Esophagus muscularis mucosa (tissue), 4 donors: Measurements from ENCODE around the gene PSMD11. TPM values are rescaled to one million over a fixed set of nuclear protein-coding genes. Genes with fewer than 3 reads are reported as not detected.

ENCODE experiments used
- DNase-seq: peaks from one replicate; pipeline ENCODE4 v3.0.0-alpha.2; 2017; ENCODE audit errors: extremely low spot score
- H3K27ac ChIP-seq, 4 donors: fragments of 200-600 bp; sonication (generic); replicated peaks in 1 of 4; 1 replicate in 3 of 4; 2 replicates in 1 of 4; pipeline ENCODE4 v1.5.1; 2016 to 2019; ENCODE audit warnings: mild to moderate bottlenecking in 1 of 4
- H3K27me3 ChIP-seq, 4 donors: fragments of 200-600 bp; sonication (generic); one replicate each; pipeline versions ENCODE4 v1.5.1 to v1.6.0; 2016 to 2019
- H3K36me3 ChIP-seq, 4 donors: fragments of 200-600 bp; sonication (generic); one replicate each; pipeline ENCODE4 v1.5.1; 2016 to 2019
- H3K4me1 ChIP-seq, 4 donors: fragments of 200-600 bp; sonication (generic); one replicate each; pipeline ENCODE4 v1.5.1; 2016 to 2019
- H3K4me3 ChIP-seq, 4 donors: fragments of 200-600 bp; sonication (generic); 1 replicate in 2 of 4; 2 replicates in 2 of 4; pipeline ENCODE4 v1.5.1; 2016 to 2019; ENCODE audit warnings: mild to moderate bottlenecking in 4 of 4, moderate library complexity in 1 of 4
- H3K9me3 ChIP-seq, 4 donors: fragments of 200-600 bp; sonication (generic); 1 replicate in 3 of 4; 2 replicates in 1 of 4; pipeline ENCODE4 v1.5.1; 2016 to 2019
- EP300 ChIP-seq: sonication (generic); formaldehyde crosslinking; IDR thresholded peaks from one replicate; pipeline ENCODE4 v1.6.1; 2017; ENCODE audit warnings: antibody characterized with exemption
- POLR2A ChIP-seq: fragments of 450-650 bp; IDR thresholded peaks from one replicate; pipeline ENCODE4 v1.6.1; 2017; ENCODE audit warnings: antibody characterized with exemption, moderate library complexity, mild to moderate bottlenecking, low read depth
- POLR2AphosphoS5 ChIP-seq, 2 donors: sonication (generic); formaldehyde crosslinking; IDR thresholded peaks; one replicate each; pipeline ENCODE4 v1.6.1; 2017; ENCODE audit warnings: antibody characterized with exemption in 2 of 2
- WGBS: methylation state at CpG from one replicate; pipeline ENCODE4 v1.1.5; 2018; 5-methylcytosine and 5-hydroxymethylcytosine counted together
- intact Hi-C: fragments of 100-400 bp; cut with DNase I; formaldehyde crosslinking; loops from one replicate; pipeline ENCODE4 v1.15.1; 2023
- total RNA-seq, 4 donors: library from RNA; depleted of rRNA; stranded (reverse); fragments of >200 nt; gene quantifications; one replicate each; pipeline versions ENCODE4 v1.1.0 to v1.2.1, GENCODE V29; 2016
- TF ChIP-seq, protein P1 (sequence below), 3 experiments: fragments of 200-600 bp in 2 of 3; fragments of 450-650 bp in 1 of 3; sonication (generic) in 2 of 3; IDR thresholded peaks; one replicate each; pipeline ENCODE4 v1.5.1; 2017 to 2019; ENCODE audit warnings: antibody characterized with exemption in 3 of 3, mild to moderate bottlenecking in 2 of 3, moderate library complexity in 1 of 3

PSMD11 gene
- total RNA-seq, 4 donors from 2014 or later = 39.9 to 70.2 (median 64.7) TPM

DNA sequence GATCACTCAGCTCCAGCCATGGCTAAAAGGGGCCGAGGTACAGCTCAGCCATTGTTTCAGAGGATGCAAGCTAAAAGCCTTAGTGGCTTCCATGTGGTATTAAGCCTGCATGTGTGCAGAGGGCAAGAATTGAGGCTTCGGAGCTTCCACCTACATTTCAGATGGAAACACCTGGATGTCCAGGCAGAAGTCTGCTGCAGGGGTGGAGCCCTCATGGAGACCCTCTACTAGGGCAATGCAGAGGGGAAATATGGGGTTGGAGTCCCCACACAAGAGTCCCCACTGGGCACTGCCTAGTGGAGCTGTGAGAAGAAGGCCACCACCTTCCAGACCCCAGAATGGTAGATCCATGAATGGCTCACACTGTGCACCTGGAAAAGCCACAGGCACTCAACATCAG lies 14.7 kb upstream of the PSMD11 start:
- H3K36me3 ChIP-seq = peaks cover 0 to 15% (median 2%) of the 10 kb centered on the region in 4 donors
- no peak overlapping the region for H3K4me3 ChIP-seq
- H3K27ac ChIP-seq = no peak overlapping the region
- TF ChIP-seq, protein P1, sequence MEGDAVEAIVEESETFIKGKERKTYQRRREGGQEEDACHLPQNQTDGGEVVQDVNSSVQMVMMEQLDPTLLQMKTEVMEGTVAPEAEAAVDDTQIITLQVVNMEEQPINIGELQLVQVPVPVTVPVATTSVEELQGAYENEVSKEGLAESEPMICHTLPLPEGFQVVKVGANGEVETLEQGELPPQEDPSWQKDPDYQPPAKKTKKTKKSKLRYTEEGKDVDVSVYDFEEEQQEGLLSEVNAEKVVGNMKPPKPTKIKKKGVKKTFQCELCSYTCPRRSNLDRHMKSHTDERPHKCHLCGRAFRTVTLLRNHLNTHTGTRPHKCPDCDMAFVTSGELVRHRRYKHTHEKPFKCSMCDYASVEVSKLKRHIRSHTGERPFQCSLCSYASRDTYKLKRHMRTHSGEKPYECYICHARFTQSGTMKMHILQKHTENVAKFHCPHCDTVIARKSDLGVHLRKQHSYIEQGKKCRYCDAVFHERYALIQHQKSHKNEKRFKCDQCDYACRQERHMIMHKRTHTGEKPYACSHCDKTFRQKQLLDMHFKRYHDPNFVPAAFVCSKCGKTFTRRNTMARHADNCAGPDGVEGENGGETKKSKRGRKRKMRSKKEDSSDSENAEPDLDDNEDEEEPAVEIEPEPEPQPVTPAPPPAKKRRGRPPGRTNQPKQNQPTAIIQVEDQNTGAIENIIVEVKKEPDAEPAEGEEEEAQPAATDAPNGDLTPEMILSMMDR (IDR thresholded peaks at IDR 0.05) = no peak
- TF ChIP-seq POLR2A (no peak), POLR2AphosphoS5 (IDR thresholded peaks at IDR 0.05) (no peak), EP300 (no peak)
- no peaks in the 10 kb centered on the region for H3K9me3 ChIP-seq
- H3K4me1 ChIP-seq = no peaks in the 10 kb centered on the region
- WGBS = 100% methylated on average over 1 of the region's 2 CpGs
- H3K27me3 ChIP-seq = no peaks in the 10 kb centered on the region
- DNase-seq = no peak
- intact Hi-C loops = no loop called here

DNA sequence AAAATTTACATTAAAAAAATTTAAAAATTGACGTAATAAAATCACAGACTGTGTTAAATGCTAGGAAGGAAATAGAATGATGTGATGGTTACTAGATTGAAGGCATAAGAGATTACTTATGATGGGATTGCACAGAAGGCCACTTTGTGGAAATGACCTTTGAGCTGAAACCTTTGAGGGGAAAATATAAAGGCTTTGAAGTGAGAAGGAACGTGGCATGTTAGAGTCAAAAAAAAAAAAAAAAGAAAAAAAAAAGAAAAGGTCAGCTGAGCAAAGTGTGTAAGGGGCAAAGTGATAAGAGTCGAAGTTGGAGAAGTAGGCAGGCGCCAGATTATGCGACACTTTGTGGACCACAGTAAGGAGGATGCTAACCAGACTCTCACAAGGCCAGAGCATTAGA lies 3.6 kb upstream of the PSMD11 start:
- DNase-seq = no peak
- no peaks in the 10 kb centered on the region for H3K36me3 ChIP-seq
- H3K4me3 ChIP-seq = no peak overlapping the region
- H3K27ac ChIP-seq = no peak overlapping the region
- TF ChIP-seq POLR2AphosphoS5 (IDR thresholded peaks at IDR 0.05) (no peak), POLR2A (no peak), EP300 (no peak)
- TF ChIP-seq, protein P1 (IDR thresholded peaks at IDR 0.05) = no peak
- H3K9me3 ChIP-seq = no peaks in the 10 kb centered on the region
- 84% methylated on average over 5 of the region's 5 CpGs for WGBS
- intact Hi-C loops = no loop called here
- H3K4me1 ChIP-seq = peaks cover 3 to 17% (median 16%) of the 10 kb centered on the region in 4 donors
- H3K27me3 ChIP-seq = no peaks in the 10 kb centered on the region

DNA sequence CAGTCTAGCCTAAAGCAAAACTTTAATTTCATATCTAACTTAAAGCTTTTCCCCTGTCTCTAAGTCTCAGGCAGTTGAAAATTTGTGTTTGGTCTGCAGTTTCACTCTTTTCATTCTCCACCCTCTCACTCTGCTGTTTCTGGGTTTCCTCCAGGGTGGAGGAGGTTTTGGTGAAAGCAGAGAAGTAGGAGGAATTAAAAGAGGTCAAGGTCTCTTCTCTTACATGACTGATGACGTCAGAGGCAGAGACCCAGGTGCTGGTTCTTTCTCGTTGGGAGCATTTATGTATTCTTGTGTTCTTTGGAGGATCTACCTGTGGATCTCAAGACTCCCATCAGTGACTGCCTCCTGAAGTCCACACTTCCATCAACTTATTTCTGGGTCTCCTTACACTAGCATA lies 2.4 kb upstream of the PSMD11 start:
- intact Hi-C loops = no loop called here
- H3K4me3 ChIP-seq = no peak overlapping the region
- WGBS = 72% methylated on average over 2 of the region's 2 CpGs
- TF ChIP-seq POLR2AphosphoS5 (IDR thresholded peaks at IDR 0.05) (no peak), POLR2A (no peak), EP300 (no peak)
- TF ChIP-seq, protein P1 (IDR thresholded peaks at IDR 0.05) = no peak
- no peaks in the 10 kb centered on the region for H3K9me3 ChIP-seq
- no peak overlapping the region for H3K27ac ChIP-seq
- no peak for DNase-seq
- H3K36me3 ChIP-seq = peaks cover 0 to 2% (median under 1%) of the 10 kb centered on the region in 4 donors
- no peaks in the 10 kb centered on the region for H3K27me3 ChIP-seq
- H3K4me1 ChIP-seq = peaks cover 13 to 28% (median 28%) of the 10 kb centered on the region in 4 donors

DNA sequence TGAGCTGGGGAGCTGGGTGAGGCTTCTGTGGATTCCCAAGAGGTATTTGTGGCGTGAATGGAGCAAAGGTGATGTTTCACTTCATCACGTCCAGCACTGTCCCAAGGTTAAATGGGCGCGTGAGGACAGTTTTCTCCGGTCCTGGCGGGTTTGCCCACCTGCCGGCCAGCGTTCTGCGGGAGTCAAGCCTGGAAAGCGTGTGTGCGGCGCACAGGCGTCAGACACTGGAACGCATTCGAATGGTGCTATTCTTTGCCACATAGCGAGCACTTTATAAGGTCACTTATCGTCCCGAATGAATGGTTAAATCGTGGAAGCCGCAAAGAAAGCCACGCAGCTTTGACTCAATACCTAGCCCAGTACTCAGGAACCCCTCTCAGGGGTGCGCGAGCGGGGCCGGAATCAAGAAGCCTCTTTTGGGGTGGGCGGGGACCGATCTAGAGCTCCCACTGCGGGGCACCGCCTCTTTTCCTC lies 446 bp upstream of the PSMD11 start:
- no peak for TF ChIP-seq POLR2AphosphoS5 (IDR thresholded peaks at IDR 0.05)
- no peak for TF ChIP-seq EP300
- TF ChIP-seq, protein P1 (IDR thresholded peaks at IDR 0.05) = peak in 1 of 3 experiments; percentile 88
- no peak for TF ChIP-seq POLR2A
- no peak for DNase-seq
- H3K9me3 ChIP-seq = no peaks in the 10 kb centered on the region
- WGBS = 10% methylated on average over 11 of the region's 29 CpGs
- peaks cover 16 to 34% (median 30%) of the 10 kb centered on the region in 4 donors for H3K4me1 ChIP-seq
- peak overlapping the region; percentile 66 to 95 (median 84) for H3K4me3 ChIP-seq
- H3K27me3 ChIP-seq = no peaks in the 10 kb centered on the region
- H3K27ac ChIP-seq = peak overlapping the region in 2 of 4 donors; percentile 85 to 86
- peaks cover 8 to 22% (median 15%) of the 10 kb centered on the region in 4 donors for H3K36me3 ChIP-seq
- intact Hi-C loops = no loop called here

DNA sequence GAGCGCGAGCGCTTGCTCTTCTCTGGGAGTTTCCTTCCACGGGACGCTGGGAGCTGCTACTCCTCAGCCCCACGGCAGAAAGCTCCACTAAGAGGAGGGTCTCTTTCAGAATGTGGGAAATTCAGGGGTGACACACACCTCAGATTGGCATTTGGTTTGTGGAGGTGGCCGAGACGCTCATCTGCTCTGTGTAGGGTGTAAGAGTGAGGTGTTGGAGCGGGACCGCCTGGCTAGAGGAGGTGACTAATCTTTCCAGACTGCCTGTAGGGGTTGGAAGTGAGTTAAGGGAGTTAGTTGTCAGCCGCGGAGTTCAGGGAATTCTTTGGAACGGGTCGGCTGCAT lies 735 bp downstream of the PSMD11 start:
- WGBS = 0% methylated on average over 8 of the region's 14 CpGs
- intact Hi-C loops = no loop called here
- peak overlapping the region; percentile 74 to 86 (median 84) for H3K27ac ChIP-seq

More for the DNA sequence above, 735 bp downstream of the PSMD11 start:
- Histone ChIP-seq H3K9me3 (no peaks in the 10 kb centered on the region), H3K36me3 (peaks cover 18 to 34% (median 26%) of the 10 kb centered on the region in 4 donors), H3K4me3 (peak overlapping the region; percentile 66 to 95 (median 84)), H3K4me1 (peaks cover 19 to 34% (median 32%) of the 10 kb centered on the region in 4 donors), H3K27me3 (no peaks in the 10 kb centered on the region)
- no peak for DNase-seq
- TF ChIP-seq, protein P1 (IDR thresholded peaks at IDR 0.05) = no peak
- TF ChIP-seq POLR2AphosphoS5 (IDR thresholded peaks at IDR 0.05) (peak; percentile 8 to 35), EP300 (no peak), POLR2A (no peak)
